AG08395 (cell line): Measurements from ENCODE around the gene SEPTIN6.

Source experiments
- DNase-seq: peaks from one replicate; pipeline ENCODE4 v3.0.0; 2012; ENCODE audit warnings: mixed read lengths, low spot score

The SEPTIN6 gene

DNA sequence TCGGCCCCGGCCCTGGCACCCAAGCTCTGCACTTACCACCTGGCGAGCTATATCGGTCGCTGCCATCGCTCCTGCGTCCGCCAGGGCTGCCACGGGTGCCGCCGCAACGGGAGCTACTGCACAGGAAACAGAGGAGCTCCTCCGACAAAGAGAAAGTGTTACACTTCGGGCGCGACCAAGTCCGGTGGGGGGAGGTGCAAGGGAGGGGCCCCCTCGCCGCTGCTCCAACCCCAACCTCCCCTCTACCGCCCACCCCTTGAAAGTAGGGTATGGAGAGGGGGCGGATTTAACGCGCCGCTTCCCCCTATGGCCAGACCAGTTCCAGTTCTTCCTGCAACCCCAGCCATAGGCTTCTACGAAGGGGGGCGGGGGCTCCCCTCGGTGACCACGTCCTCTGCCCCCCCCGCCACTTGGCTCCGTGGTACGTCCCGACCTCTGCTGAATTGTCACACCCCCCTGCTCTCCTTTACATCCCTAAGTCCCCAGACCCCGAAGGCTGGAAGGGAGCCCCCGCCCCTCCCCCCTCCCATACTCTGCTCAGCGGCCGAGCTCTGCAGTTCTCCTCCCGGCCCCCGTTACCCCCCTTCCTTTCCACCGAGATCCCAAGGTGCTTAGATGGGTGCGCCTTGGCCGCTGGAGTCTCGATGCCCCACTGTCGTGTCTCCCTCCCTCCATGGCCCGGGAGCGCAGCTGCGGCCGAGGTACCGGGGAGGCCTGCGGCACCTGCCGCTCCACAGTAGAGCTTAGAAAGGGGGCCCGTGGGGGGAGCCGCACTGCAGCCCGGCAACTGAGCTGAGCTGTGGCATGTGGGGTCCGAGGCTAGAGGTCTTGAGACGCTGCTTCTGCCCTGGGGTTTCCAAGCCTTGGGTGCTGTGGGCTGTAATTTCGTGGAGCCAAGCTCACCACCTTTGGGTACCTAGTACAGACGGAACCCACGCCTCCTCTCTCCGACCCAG, at the start of gene SEPTIN6:
Gene SEPTIN6 (minus strand): TSS at position 129 of the 956 bp plus-strand sequence. CDS start 63 bp downstream, at position 66.
- DNase-seq, result peak; percentile 40

DNA sequence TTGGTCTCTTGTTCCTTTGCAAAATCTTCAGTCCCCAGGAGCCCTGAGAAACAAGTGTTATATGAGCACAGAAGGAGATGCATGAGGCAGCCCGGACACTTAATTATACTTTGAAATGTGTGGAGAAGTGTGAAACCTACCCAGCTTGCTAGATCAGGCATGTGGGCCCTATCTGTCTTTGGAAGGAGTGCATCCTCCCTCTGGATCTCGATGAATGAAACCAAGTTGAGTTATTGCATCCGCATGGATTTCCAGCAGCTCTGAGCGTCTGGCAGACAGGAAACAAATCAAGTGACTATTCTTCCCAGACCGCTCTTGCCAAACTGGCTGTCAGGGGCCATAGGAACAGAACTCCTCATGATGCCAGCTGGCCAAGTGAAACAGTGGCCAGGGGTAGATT, 45.8 kb upstream of the SEPTIN6 start:
- no peak for DNase-seq

GRCh38 chrX:119736206-119736764, 43.3 kb upstream of the SEPTIN6 start:
- DNase-seq, result no peak

- no peak for DNase-seq
Measured at GRCh38 chrX:119735467-119735866, 42.5 kb upstream of the SEPTIN6 start.

DNA sequence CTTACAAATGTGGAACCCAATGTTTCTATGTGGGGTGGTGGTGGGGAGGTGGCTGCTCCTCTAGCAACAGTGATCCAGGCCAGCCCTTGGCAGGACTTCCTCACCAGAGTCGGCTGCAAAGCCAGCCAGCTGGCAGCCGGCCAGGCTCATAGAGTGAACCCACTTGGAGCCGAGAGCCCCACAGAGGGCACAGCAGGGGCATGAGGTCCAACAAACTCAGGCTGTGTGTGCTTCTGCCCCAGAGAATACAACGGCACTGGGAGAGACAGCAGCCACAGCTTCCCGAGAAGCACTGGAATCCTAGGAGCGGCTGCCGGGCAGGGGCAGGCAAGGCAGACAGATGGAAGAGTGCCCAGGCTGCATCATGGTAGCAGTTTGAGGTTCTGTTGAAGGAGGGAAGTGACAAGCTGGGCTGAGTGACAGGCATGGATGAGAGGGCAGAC, 42.0 kb upstream of the SEPTIN6 start:
- no peak for DNase-seq

DNA sequence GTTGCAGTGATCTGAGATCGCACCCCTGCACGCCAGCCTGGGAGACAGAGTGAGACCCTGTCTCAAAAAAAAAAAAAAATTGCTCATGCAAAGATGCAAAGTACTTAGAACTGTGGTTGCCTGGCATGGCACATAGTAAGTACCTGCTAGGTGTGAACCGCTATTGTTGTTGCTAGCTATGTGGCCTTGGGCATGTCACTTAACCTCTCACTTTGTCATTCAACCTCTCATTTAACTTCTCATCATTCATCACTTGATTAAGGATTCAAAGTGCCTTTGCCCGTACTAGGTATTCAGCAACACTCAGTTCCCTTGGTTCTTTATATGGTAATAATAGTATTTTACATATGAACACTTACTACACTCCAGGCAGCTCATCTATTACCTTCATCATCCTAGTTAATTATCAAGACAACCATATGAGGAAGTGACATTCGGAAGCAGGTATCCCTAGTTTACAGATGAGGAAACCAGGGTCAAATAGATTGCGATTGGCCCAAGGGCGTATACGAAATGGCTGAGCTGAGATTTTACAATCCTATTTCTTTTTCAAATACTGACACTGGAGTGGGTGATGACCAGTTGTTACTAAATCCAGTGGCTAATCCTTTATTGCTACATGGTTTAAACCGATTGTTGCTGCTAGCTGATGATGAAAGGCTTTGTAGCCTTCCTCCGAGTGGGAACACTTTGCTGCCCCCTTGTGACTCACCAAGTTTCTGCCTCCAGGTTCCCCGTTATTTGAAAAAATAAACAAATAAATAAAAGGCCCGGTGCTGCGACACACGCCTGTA, 36.6 kb upstream of the SEPTIN6 start:
- peak; percentile 57 for DNase-seq

GRCh38 chrX:119728487-119728886, 35.5 kb upstream of the SEPTIN6 start:
- no peak for DNase-seq

- no peak for DNase-seq
Measured at GRCh38 chrX:119726900-119727555, 34.1 kb upstream of the SEPTIN6 start.

GRCh38 chrX:119721926-119722325, 29.0 kb upstream of the SEPTIN6 start:
- no peak for DNase-seq

DNA sequence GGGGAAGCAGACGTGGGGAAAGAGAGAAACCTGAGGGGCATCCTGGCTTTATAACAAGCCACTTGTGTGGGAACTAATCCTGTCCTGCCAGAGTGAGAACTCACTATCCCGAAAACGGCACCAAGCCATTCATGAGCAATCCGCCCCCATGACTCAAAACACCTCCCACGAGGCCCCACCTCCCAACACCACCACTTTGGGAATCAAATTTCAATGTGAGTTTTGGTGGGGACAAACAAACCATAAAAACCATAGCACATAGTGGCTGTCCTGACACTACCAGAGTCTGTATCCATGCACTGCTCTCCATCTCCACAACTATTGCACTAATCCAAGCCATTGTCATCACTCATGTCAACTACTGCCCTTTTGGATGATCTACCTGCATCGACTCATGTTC, 28.5 kb upstream of the SEPTIN6 start:
- no peak for DNase-seq

- DNase-seq, result no peak
Measured at GRCh38 chrX:119709630-119710029, 16.7 kb upstream of the SEPTIN6 start.

- DNase-seq, result peak; percentile 61
Measured at GRCh38 chrX:119708936-119709335, 16.0 kb upstream of the SEPTIN6 start.

DNA sequence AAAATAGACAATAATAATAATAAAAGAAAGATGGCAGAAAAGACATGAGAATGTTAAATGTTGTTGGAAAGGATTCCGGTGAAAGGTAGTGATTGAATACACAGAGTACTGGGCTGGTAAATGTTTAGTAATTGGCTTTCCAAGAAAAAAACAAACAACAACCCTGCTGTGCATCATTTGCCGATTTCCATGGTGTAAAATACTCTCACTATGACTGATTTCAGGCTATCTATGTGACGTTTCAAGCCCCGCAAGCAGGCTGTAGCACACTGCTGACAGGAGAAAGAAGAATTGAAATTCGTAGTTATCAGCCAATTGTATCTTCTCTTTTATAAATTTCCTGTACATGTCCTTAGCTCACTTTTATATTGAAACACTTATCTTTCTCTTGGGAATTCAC, 13.6 kb upstream of the SEPTIN6 start:
- no peak for DNase-seq

- peak; percentile 69 for DNase-seq
Measured at GRCh38 chrX:119698845-119699244, 5.9 kb upstream of the SEPTIN6 start.

DNA sequence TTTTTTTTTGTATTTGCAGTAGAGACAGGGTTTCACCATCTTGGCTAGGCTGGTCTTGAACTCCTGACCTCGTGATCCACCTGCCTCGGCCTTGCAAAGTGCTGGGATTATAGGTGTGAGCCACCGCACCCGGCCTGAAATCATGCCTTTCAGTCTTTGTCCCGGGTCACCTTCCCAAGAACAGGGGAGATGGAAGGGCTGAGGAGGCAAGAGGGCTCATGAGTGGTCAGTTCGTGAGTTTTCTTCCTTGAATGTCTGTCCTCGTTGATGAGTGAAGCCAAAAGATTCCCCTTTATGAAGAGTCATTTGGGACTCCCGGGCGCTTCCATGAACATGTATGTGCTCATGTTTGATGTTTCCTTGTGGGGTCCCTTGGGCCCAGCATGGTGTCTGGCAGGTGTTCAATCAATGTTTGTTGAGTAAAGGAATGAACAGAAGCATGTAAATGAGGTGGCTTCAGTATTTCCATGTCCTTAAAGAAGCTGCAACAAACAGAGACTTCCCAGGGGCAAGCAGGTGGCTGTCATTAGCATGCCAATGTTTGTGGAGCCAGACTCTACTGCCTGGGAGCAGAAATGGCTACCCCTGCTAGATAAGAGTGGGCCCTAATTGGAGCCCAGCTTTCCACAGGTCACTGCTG, 3.4 kb upstream of the SEPTIN6 start:
- DNase-seq, result no peak

DNA sequence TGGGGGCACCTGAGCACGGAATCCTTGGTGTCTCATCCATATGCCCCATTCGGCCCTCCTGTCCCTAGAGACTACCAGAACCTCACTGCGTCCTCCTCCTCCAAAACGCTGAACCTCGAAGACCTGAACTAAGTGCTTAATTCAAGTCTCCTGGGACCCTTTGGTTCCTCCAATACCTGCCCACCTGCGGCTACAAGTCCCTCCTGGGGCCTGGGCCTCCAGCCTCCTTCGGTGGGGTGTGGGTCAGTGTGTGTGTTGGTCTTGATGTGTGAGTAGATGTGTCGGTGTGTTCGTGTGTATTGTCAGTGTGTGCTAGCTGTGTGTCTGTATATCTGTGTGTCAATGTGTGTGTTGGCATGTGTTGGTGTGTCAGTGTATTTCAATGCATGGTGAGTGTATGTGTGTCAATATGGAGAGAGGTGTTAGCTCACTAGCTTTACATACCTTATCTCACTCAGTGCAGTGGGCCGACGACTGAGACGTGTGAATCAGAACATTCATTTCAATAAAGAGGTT, 2.6 kb upstream of the SEPTIN6 start:
- no peak for DNase-seq

DNA sequence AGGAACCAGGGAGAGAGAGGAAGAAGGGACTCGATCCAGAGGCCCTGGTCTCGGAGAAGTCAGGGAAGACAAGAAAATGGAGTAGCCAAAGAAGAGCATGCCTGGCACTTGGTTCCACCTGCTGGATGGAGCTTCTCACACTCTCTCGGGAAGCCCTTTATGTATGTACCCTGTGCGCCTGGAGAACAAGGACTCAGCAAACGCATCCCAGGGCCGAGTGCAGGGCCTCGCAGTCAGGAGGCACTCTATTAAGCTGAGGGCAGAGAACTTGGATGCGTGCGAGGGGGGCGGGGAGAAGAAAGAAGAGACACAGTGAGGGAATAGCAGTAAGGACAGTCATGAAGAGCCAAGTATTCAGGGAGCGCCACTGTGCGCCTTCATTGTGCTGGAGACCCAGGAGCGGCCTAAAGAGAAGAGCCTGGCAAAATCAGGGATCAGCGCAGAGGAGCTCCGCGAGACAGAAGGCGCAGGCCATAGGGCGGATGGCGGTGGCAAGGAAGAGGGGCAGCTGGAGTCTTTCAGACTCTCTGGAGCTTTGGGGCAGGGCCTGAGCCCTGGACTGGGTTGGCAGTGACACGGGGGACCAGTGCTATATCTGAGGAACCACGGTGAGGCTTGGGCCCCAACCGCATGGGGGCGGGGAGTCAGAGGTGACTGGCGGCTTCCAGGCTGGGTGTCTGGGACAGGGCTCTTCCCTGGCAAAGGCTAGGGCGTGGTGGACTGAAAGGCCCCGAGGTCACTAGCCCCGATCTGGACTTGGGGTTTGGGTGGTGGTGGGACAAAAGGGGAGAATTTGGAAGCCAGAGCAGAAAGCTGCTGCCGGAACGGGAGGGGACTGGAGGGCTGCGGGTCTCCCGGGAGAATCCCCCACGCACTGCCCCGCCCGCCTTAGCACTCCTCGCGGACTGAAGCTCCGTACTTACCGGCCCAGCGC, 1.9 kb upstream of the SEPTIN6 start:
- no peak for DNase-seq

GRCh38 chrX:119693996-119694451, 1.1 kb upstream of the SEPTIN6 start:
- no peak for DNase-seq

DNA sequence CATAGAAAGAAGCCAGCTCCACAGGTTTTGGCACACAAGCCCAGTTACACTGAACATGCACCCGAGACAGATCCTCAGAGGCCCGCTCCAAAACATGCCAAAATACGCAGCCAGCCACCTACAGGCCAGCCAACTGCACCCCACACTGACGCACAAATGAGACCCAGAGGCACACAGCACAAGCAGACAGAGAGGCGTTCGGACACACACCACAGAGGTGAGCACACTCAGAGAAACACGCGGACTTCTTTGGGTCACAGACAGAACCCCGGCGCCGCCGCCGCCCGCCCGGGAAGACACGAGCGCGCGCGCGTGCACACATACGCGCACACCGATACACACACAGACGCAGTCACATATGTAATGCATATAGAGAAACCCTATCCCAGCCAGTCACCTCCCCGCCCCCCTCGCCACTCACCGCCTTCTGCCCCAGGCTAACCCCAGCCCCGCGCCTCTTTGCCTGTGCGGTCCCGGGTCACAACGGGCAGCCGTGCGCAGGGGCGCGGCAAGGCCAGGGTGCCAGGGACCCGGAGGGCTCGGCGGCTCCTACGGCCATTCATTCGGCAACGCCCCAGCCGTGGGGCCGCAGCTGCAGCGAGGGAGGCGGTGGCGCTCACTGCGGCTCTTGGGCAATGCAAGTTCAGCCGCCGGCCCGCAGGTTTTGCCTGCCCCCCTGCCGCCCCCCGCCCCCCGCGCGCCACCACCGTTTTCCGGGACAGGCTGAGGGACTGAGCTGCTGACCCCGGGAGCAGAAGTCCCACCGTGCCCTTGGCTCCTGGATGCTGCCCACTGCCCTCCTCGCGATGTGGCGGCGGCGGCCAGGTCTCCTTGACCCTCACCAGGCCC, 553 bp downstream of the SEPTIN6 start:
- DNase-seq, result no peak
